K562 (cell line): ENCODE data around the gene PTPN18. TPM values are rescaled to one million over a fixed set of nuclear protein-coding genes. Genes with fewer than 3 reads are reported as not detected.
A peak's percentile ranks its signal among the peaks of the same experiment; 100 is the strongest.

Experiments used
- EHMT2 ChIP-seq: fragments of 450-650 bp; IDR thresholded peaks from 2 replicates; pipeline ENCODE4 v1.6.1; 2018; ENCODE audit warnings: antibody characterized with exemption
- ETV5 ChIP-seq: sonication (generic); formaldehyde crosslinking; IDR thresholded peaks from 2 replicates; pipeline ENCODE4 v1.4.0; 2020; ENCODE audit warnings: low read depth, mild to moderate bottlenecking, missing genetic modification reagents
- FIP1L1 ChIP-seq: fragments of 200-400 bp; formaldehyde crosslinking; IDR thresholded peaks from 2 replicates; pipeline ENCODE4 v1.6.1; 2018; ENCODE audit warnings: mild to moderate bottlenecking, low read depth, low read length; ENCODE audit not compliant: poor library complexity, severe bottlenecking
- GATAD2B ChIP-seq: fragments of 450-650 bp; IDR thresholded peaks from 2 replicates; pipeline ENCODE4 v1.6.1; 2017; ENCODE audit warnings: mild to moderate bottlenecking, borderline replicate concordance
- JUN ChIP-seq, 2 experiments: sonication (generic) in 1 of 2; formaldehyde crosslinking in 1 of 2; IDR thresholded peaks; 2 replicates each; pipeline versions ENCODE4 v1.6.1 to v1.8.0; 2012 to 2022; ENCODE audit warnings: borderline replicate concordance in 2 of 2, mild to moderate bottlenecking in 2 of 2, improper control_type of control experiment in 1 of 2, low read depth in 1 of 2, low read length in 1 of 2, missing genetic modification reagents in 1 of 2
- MECOM ChIP-seq: fragments of 250-450 bp; sonication (Bioruptor Pico); IDR thresholded peaks from 2 replicates; pipeline ENCODE4 v1.8.0; 2022; ENCODE audit warnings: inconsistent platforms
- NR4A1 ChIP-seq, 2 experiments: fragments of 250-450 bp in 1 of 2; fragments of 450-650 bp in 1 of 2; sonication (Bioruptor Pico) in 1 of 2; IDR thresholded peaks; 2 replicates each; pipeline versions ENCODE4 v1.4.0 to v1.6.1; 2016 to 2020; ENCODE audit warnings: mild to moderate bottlenecking in 2 of 2, missing compliant biosample characterization in 1 of 2, missing genetic modification characterization in 1 of 2, moderate library complexity in 1 of 2
- PTBP1 ChIP-seq: fragments of 200-400 bp; formaldehyde crosslinking; IDR thresholded peaks from 2 replicates; pipeline ENCODE4 v1.6.1; 2017; ENCODE audit warnings: low read depth, low read length
- RBM17 ChIP-seq: fragments of 200-400 bp; formaldehyde crosslinking; IDR thresholded peaks from 2 replicates; pipeline ENCODE4 v1.6.1; 2017; ENCODE audit warnings: low read depth, mild to moderate bottlenecking, low read length, borderline replicate concordance
- TAF7 ChIP-seq: fragments of 450-650 bp; IDR thresholded peaks from 2 replicates; pipeline ENCODE4 v1.6.1; 2016; ENCODE audit warnings: missing genetic modification characterization, missing compliant biosample characterization
- XRCC3 ChIP-seq: fragments of 450-650 bp; IDR thresholded peaks from 2 replicates; pipeline ENCODE4 v1.6.1; 2017; ENCODE audit warnings: mild to moderate bottlenecking, moderate library complexity
- ZNF583 ChIP-seq: fragments of 250-450 bp; sonication (Bioruptor Pico); IDR thresholded peaks from 2 replicates; pipeline ENCODE4 v1.4.0; 2020
- polyA plus RNA-seq, 8 experiments: library from polyadenylated mRNA; depleted of rRNA in 4 of 8; stranded (reverse) in 5 of 8; unstranded in 3 of 8; fragments of >200 nt; fragmentation: Nextera tagmentation in 2 of 8; fragmentation: Illumina TruSeq in 1 of 8; extraction: Ambion mirVana in 2 of 8; extraction: Trizol in 1 of 8; gene quantifications; 2 replicates each; pipeline versions ENCODE4 v1.2.1 to v1.2.3, GENCODE V29; 2011 to 2014; ENCODE audit warnings: inconsistent platforms in 1 of 8, missing spikeins in 1 of 8
- total RNA-seq, 7 experiments: library from RNA; depleted of rRNA in 6 of 7; stranded (reverse); fragments of >200 nt in 6 of 7; fragmentation: Illumina TruSeq in 2 of 7; extraction: Trizol in 2 of 7; gene quantifications; 2 replicates each; pipeline versions ENCODE4 v1.2.1 to v1.2.3, GENCODE V29; 2011 to 2021; ENCODE audit warnings: low replicate concordance in 1 of 7
- TF ChIP-seq, protein P1 (sequence below): fragments of 450-650 bp; IDR thresholded peaks from 2 replicates; pipeline ENCODE4 v1.6.1; 2016; ENCODE audit warnings: mild to moderate bottlenecking, moderate library complexity

The PTPN18 gene
- total and polyA plus RNA-seq, 9 of the 15 experiments (the other 6 are each of a cell fraction or from before 2014, with no cell fraction given): 11.6 to 90.7 (median 49.6) TPM

DNA sequence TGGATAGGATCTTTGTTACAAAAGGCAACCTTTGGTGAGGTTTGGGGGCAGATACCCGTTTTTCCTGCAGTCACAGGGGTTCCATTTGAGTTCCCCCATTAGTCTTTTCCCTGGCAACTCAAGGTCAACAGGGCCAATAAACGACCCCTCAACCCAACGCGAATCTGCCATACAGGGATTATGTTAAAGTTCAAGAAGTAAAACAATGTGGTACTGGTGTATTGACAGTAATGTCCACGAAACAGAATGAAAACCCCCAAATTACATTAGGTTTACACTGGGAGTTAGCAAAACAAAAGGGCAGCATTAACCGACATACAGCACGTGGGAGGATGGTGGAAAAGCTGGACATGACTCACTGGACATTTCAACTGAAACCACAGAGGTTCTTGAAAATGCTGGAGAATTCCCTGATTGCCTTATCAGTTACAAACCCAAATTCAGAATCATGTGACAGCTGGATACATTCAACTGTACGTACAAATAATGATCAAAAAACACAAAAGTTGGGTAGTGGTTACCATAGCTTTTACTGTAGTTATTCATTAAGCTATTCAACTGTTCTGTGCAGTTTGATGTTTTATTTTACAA lies 18.0 kb upstream of the PTPN18 start (continued):
- TF ChIP-seq, protein P1, sequence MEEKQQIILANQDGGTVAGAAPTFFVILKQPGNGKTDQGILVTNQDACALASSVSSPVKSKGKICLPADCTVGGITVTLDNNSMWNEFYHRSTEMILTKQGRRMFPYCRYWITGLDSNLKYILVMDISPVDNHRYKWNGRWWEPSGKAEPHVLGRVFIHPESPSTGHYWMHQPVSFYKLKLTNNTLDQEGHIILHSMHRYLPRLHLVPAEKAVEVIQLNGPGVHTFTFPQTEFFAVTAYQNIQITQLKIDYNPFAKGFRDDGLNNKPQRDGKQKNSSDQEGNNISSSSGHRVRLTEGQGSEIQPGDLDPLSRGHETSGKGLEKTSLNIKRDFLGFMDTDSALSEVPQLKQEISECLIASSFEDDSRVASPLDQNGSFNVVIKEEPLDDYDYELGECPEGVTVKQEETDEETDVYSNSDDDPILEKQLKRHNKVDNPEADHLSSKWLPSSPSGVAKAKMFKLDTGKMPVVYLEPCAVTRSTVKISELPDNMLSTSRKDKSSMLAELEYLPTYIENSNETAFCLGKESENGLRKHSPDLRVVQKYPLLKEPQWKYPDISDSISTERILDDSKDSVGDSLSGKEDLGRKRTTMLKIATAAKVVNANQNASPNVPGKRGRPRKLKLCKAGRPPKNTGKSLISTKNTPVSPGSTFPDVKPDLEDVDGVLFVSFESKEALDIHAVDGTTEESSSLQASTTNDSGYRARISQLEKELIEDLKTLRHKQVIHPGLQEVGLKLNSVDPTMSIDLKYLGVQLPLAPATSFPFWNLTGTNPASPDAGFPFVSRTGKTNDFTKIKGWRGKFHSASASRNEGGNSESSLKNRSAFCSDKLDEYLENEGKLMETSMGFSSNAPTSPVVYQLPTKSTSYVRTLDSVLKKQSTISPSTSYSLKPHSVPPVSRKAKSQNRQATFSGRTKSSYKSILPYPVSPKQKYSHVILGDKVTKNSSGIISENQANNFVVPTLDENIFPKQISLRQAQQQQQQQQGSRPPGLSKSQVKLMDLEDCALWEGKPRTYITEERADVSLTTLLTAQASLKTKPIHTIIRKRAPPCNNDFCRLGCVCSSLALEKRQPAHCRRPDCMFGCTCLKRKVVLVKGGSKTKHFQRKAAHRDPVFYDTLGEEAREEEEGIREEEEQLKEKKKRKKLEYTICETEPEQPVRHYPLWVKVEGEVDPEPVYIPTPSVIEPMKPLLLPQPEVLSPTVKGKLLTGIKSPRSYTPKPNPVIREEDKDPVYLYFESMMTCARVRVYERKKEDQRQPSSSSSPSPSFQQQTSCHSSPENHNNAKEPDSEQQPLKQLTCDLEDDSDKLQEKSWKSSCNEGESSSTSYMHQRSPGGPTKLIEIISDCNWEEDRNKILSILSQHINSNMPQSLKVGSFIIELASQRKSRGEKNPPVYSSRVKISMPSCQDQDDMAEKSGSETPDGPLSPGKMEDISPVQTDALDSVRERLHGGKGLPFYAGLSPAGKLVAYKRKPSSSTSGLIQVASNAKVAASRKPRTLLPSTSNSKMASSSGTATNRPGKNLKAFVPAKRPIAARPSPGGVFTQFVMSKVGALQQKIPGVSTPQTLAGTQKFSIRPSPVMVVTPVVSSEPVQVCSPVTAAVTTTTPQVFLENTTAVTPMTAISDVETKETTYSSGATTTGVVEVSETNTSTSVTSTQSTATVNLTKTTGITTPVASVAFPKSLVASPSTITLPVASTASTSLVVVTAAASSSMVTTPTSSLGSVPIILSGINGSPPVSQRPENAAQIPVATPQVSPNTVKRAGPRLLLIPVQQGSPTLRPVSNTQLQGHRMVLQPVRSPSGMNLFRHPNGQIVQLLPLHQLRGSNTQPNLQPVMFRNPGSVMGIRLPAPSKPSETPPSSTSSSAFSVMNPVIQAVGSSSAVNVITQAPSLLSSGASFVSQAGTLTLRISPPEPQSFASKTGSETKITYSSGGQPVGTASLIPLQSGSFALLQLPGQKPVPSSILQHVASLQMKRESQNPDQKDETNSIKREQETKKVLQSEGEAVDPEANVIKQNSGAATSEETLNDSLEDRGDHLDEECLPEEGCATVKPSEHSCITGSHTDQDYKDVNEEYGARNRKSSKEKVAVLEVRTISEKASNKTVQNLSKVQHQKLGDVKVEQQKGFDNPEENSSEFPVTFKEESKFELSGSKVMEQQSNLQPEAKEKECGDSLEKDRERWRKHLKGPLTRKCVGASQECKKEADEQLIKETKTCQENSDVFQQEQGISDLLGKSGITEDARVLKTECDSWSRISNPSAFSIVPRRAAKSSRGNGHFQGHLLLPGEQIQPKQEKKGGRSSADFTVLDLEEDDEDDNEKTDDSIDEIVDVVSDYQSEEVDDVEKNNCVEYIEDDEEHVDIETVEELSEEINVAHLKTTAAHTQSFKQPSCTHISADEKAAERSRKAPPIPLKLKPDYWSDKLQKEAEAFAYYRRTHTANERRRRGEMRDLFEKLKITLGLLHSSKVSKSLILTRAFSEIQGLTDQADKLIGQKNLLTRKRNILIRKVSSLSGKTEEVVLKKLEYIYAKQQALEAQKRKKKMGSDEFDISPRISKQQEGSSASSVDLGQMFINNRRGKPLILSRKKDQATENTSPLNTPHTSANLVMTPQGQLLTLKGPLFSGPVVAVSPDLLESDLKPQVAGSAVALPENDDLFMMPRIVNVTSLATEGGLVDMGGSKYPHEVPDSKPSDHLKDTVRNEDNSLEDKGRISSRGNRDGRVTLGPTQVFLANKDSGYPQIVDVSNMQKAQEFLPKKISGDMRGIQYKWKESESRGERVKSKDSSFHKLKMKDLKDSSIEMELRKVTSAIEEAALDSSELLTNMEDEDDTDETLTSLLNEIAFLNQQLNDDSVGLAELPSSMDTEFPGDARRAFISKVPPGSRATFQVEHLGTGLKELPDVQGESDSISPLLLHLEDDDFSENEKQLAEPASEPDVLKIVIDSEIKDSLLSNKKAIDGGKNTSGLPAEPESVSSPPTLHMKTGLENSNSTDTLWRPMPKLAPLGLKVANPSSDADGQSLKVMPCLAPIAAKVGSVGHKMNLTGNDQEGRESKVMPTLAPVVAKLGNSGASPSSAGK: peak; percentile 74
- no peak for TF ChIP-seq RBM17
- TF ChIP-seq TAF7 (tag): no peak
- TF ChIP-seq PTBP1: no peak
- 0 out of 2 replicates have a peak, but pooled peaks have one; percentile 11 for TF ChIP-seq GATAD2B
- TF ChIP-seq FIP1L1: no peak
- TF ChIP-seq JUN (IDR thresholded peaks at IDR 0.05; ENCODE audit: borderline replicate concordance, low read depth, low read length): peak; percentile 82; the same call in 1 of the 2 replicates
- 0 out of 2 replicates have a peak, but pooled peaks have one; percentile 34 for TF ChIP-seq JUN (CRISPR knock-in tag; IDR thresholded peaks at IDR 0.05; ENCODE audit: borderline replicate concordance)
- TF ChIP-seq NR4A1 (CRISPR knock-in tag; IDR thresholded peaks at IDR 0.05): 0 out of 2 replicates have a peak, but pooled peaks have one; percentile 20
- TF ChIP-seq NR4A1 (tag; IDR thresholded peaks at IDR 0.05): 0 out of 2 replicates have a peak, but pooled peaks have one; percentile 48
- peak; percentile 52; the same call in 1 of the 2 replicates for TF ChIP-seq EHMT2
- no peak for TF ChIP-seq ZNF583
- no peak for TF ChIP-seq XRCC3
- TF ChIP-seq ETV5: no peak
- TF ChIP-seq MECOM: no peak
